CD4-positive, alpha-beta T cell treated with Interleukin-6 at 100 ng/mL for 8 hours (primary cell): ENCODE data around the gene STRA6.

Experiments
- DNase-seq: peaks from one replicate; pipeline ENCODE4 v3.0.0-alpha.2; 2020; ENCODE audit warnings: mixed read lengths, low spot score

STRA6 gene

GRCh38 chr15:74131628-74132413 lies 70.8 kb downstream of the STRA6 start:
- DNase-seq, result no peak

- DNase-seq, result no peak
These were observed 71.5 kb downstream of the STRA6 start for GRCh38 chr15:74130849-74131627.

- DNase-seq, result no peak
These were observed 72.3 kb downstream of the STRA6 start, which contains the start of gene ISLR2 for GRCh38 chr15:74130155-74130848. ISLR2 (plus strand) TSS chr15:74130586; CDS start chr15:74132755, 2,169 bp downstream.

GRCh38 chr15:74129586-74130154 lies 72.9 kb downstream of the STRA6 start:
- no peak for DNase-seq
